GM19452 (cell line): Measurements from ENCODE around the gene M1AP.

ENCODE experiments used
- ATAC-seq: cut with Tn5 transposase; IDR thresholded peaks from one replicate; pipeline ENCODE4 v1.9.1; 2021; ENCODE audit not compliant: unreplicated experiment

M1AP gene

DNA sequence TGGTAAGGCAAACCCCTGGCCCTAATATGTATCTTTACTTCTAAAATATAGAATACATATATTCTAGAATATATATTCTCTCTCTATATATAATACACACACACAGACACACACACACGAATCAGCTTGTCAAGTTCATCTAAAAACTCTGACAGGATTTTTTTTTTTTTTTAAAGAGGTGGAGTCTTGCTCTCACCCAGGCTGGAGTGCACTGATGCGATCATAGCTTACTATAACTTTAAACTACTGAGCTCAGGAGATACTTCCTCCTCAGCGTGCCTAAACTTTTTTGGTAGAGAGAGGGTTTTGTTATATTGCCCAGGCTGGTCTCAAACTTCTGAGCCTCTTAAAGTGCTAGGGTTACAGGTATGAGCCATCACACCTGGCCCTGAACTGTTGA lies 48.5 kb downstream of the M1AP start:
- no peak for ATAC-seq

DNA sequence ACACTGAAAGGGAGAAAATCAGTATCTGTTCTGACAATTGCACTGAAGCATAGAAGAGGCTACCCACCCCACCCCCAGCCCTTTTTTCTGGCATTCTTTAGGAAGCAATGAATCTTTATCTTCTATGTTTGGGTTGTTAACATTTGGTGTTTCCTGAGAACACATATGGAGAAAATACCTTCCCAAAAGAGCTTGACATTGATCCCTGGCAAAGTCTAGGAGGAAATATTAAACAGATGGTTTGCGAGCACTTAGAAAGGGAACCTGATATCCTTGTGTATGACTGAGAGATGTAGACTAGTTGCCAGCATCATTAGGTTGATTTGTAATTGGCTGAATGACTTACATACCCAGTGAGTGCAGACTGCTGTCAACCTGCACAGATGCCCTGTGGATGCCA lies 50.7 kb downstream of the M1AP start:
- no peak for ATAC-seq

DNA sequence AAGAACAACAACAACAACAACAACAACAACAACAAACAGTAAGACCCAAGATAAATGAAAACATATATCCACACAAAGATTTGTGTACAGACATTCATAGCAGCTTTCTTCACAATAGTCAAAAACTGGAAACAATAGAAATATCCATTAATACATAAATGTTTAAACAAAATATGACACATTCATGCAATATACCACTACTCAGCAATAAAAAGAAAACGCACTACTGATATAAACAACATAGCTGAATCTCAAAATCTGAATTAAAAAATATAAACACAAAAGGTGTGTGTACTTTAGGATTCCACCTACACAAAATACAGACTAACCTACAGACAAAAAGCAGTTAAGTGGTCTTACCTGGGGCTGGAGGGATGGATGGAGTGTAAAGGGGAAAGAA lies 51.5 kb downstream of the M1AP start:
- no peak for ATAC-seq

DNA sequence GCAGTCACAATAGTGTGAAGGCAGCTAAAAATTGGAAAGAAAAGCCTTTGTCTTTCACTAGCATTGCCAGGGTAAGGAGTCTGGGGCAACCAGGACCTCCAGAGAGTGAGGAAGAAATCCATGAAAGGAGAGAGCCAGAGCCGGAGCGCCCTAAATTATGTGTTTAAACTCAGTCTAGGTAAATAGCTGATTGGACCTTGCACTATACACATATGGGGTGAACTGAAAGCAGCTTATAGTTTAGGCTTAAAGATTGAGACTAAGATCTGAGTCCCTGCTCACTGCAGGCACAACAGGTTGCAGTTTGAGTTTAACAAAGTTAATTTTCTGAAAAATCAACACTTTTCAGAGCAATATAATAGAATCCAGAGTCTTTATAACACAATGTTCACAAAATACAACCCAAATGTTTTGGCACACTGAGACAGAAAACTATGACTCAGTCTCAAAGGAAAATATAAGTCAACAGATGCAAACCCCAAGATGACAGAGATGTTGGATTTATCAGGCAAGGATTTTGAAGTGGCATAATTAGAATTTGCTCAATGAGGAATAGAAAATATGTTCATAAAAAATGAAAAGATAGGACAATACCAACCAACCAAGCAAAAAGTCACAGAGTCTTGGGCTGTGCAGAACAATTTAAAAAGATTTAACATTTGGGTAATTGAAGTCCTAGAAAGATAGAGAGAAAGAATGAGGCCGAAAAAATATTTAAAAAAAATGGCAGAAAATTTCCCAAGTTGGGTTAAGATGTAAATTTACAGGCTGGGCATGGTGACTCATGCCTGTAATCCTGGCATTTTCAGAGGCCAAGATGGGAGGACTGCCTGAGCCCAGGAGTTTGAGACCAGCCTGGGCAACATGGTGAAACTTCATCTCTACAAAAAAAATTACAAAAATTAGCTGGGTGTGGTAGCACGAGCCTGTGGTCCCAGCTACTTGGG lies 54.0 kb downstream of the M1AP start:
- ATAC-seq, result no peak

GRCh38 chr2:74588664-74589063 lies 59.5 kb downstream of the M1AP start:
- ATAC-seq, result no peak

- peak; percentile 59 for ATAC-seq
Measured at GRCh38 chr2:74587664-74588277, 60.4 kb downstream of the M1AP start.

DNA sequence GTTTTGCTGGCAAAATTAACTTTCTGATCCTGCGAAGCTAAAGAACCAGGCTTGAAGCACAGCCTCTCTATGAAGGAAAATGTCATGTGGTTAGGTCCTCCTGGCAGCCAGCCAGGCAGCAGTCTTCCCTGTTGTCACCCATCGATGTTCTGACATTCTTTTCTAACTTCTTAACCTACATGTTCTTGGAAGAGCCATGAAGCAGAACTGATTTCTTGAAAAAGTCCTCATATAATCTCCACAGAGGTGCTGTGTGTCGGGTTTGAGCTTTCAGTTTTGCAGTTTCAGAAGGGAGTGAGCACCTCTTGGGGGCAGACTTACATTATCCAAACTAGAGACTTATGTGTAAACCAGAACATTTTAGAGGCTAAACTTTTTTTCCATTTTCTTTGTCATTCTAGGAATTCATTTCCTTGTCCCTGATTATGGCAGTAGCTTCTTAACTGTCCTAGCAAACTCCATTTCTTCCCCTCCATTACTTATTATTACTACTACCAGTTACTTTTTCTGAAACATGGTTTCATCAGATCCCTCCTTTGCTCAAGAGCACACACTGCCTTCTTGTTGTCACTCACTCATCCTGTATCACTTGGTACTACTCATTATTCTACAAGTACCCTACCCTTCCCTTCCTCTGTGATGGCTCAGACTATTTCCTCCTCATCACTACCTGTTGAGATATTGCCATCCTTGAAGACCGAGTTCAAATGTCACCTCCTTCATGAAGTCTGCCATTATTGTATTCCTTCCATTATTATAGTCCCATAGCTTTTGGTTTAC lies 62.5 kb downstream of the M1AP start:
- ATAC-seq, result no peak

DNA sequence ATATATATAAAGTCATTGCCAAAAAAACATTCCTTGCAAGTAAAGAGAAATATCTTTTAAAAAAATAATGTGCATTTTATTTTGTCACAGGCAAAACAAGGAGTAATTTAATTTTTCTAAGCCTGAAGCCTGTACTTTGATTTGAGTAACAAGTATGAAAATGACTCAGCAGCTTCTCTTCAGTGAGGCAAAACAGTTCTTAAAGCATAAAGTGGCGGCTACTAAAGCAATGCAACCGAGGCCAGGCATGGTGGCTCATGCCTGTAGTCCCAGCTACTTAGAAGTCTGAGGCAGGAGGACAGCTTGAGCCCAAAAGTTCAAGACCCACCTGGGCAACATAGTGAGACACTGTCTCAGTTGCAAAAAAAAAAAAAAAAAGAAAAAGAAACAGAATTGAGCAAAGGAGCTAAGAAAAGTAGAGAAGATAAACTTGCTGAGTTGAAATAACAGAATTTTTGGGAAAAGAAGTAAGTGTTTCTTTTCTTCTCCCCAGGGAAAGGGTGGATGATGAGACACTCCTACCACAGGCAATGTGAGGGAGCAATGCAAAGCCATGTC lies 64.0 kb downstream of the M1AP start:
- peak; percentile 75 for ATAC-seq

DNA sequence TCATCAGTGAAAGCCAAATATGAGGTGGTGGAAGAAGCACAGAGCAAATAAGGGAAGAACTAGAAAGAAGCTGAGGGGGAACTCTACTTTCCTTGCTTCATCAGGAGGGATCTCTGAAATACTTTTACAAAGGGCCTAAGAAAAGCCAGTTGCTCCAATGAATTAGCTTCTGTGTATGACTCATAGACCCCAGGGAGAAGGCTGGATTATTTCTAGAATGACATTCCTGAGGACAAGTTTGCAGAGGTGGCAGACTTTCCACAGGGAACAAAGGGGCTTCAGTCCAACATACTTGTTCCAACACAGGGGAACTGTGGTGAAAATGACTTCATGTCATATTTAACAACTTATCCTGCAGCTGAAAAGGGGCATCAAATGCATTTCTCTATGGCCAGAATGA lies 64.6 kb downstream of the M1AP start:
- no peak for ATAC-seq

- ATAC-seq, result no peak
Measured at GRCh38 chr2:74582184-74582583, 65.9 kb downstream of the M1AP start.

DNA sequence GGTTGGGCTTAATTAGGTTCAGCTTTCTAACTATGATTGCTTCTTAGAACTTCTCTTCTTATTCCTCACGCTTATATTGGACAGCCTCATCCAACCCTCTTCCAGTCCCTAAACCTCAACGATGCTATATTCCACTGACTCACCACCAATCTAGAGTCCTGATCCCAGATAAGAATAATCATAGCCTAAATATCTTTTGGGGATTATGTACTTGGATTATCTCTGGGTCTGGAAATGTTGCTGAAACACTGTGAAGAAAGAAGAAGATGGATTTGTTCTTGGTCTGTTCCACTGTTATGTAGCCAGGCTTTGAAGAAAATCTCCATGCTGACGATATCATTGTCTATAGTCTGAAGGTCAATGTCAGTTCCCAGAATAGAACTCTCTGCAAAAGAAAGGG lies 66.7 kb downstream of the M1AP start:
- ATAC-seq, result no peak

DNA sequence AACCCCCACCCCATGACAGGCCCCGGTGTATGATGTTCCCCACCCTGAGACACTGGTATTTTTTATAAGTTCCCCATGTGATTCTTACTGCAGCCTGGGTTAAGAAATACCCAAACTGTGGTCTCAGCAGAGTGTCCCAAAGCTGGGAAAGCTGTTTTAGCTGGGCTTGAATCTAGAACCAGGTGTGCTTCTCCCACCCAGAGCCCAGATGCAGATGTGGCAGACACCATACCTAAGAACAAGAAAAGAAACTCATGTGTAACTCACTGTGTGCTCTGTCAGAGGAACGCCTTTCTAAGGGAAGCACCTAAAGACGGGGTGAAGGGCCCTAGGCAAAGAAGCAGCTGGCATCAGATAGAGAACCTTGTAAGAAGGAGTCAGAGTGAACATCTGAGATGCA lies 69.7 kb downstream of the M1AP start:
- no peak for ATAC-seq

GRCh38 chr2:74577448-74577847 lies 70.7 kb downstream of the M1AP start:
- peak; percentile 45 for ATAC-seq

- ATAC-seq, result no peak
Measured at GRCh38 chr2:74576863-74577229, 71.3 kb downstream of the M1AP start.

DNA sequence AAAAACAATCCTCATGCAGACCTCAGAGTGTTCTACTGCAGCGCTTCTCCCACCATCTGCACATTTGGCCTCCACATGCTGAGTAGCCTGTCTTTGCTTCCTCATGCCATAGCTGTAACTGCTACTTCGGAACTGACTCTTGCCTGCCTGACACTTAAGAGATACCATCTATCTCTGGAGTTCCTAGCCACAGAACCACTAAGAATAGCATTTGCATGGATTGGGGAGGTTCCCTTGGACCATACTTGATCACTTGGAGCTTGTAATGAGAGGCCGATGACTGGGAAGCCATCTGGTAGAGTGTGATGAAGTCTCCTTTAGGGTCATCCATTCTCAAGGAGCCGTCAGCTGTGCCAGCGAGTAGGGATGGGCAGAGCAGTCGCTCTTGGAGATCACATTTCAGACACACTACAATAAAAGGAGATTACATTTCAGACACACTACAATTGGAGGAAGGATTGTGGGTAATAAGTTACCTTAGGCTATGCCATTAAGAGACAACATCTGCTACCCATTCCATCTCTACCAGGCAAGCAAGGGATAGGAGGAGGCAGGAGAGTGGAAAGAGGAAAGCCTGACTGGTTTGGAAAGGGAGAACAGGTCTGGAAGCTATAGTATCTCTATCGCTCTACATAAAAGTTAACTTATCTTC lies 71.8 kb downstream of the M1AP start:
- ATAC-seq, result no peak

DNA sequence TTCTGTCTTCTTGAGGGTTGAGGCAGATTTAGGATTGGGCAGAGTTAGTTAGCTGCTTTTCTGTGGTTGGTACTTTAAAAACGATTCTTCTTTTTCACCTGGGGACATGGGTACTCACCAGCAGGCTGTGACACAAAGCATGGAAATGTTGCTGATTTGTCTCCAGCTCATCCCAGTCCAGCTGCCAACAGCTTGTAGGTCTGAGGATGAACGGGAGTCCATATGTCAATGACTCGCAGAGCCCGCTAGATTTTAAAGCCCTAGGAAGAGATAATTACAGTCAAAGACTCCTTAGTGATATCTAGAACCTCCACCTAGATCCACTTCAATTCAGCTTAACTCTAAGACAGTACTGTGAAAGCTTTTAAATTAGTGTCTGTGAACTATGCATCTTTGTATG lies 72.8 kb downstream of the M1AP start:
- no peak for ATAC-seq

DNA sequence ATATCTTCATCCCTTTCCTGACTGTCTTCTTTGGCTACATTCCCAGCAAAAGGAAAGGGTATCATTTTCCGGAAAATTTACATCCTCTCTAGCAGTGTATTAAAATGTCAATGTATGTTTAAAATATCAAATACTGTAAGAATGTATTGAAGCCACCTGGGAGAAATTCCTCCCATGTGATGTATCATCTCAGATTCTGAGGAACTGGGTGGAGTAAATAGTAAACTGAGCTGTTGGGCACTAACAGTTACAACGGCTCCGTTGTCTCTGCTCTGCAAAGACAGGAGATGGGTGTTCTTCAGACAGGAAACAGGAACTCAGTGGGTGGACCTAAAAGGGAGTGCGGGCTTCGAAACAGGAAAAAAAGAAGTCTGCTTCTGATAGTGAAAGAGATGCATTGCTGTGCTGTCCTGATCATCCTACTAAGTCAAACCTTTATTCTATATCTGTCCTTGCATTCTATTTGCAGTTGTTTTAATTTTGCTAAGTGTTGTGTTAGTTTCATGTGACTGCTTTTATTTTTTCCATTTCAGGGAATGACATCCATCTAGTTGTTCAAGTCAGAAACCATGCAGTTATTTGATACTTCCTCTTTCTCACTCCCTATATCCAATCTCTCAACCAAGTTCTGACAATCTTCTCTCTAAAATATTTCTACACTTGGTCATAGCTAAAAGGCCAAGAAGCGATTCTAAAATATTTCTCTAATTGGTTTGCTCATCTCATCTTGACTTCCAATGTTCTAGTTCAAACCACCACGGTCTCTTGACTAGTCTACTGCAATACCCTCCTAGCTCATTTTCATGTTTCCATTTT lies 74.2 kb downstream of the M1AP start:
- peak; percentile 44 for ATAC-seq

DNA sequence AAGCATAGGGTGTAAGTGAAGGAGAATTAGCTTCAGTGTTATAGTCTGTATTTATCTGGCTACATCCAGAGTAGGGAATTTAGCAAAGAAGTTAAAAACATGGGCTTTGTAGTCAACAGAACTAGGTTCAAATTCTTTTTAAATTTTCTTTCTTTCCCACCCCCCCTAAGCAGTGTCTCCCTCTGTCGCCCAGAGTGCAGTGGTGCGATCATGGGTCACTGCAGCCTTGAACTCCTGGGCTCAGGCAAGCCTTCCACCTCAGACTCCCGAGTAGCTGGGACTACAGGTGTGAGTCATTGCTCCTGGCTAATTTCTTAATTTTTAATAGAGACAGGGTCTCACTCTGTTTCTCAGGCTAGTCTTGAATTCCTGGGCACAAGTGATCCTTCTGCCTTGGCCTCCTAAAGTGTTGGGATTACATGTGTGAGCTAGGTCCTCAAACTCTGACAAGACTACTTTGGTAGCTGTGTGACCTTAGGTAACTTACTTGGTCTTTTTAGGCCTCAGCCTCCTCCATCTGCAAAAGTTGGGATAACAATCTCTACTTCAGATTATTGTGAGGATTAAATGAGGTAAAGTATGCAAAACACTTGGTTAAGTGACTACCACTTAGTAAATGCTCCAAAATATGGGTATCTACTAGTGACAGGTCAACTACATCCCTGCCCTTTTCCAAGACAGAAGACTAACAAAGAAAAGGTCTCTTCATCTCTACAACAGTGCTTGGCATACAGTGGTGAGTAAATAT lies 75.8 kb downstream of the M1AP start:
- ATAC-seq, result no peak

- ATAC-seq, result peak; percentile 64
Measured at GRCh38 chr2:74571058-74571457, 77.1 kb downstream of the M1AP start.
